HG03457 (cell line): Measurements from ENCODE around the gene PALLD.
"Not testable (repeated sequence)": the region's sequence is repeated elsewhere in the genome, so short reads cannot be mapped to it uniquely, and the experiment has no call there.

ENCODE experiments used
- ATAC-seq: cut with Tn5 transposase; IDR thresholded peaks from one replicate; pipeline ENCODE4 v1.9.1; 2021; ENCODE audit warnings: moderate number of reproducible peaks; ENCODE audit not compliant: unreplicated experiment

Gene PALLD

GRCh38 chr4:168490711-168491110 is 6.1 kb upstream of the PALLD start:
- no peak for ATAC-seq

- ATAC-seq = no peak
These were observed 5.3 kb upstream of the PALLD start for GRCh38 chr4:168491563-168491962.

- no peak for ATAC-seq
These were observed 1.4 kb downstream of the PALLD start for GRCh38 chr4:168498251-168498650.

GRCh38 chr4:168499241-168499640 is 2.4 kb downstream of the PALLD start:
- no peak for ATAC-seq

DNA sequence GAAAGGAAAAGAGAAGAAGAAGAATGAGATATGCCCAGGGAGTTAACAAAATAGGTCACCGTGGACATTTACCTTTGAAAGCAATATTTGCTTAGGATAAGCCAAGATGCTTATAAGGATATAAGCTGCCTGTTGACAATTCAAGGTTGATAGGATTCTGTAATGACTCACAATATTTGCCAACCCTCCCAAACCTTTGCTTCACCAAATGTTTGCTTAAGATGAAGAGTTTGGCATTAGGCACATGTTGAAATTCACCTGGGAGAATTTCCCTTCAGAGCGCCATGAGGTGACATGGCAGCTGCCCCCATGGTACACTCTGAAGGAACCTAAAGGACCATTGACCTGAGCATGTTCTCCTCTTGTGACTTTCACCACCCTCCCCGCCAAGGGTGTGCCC is 4.6 kb downstream of the PALLD start:
- ATAC-seq = no peak

- ATAC-seq = no peak
These were observed 6.0 kb downstream of the PALLD start for GRCh38 chr4:168502861-168503260.

- ATAC-seq = no peak
These were observed 7.0 kb downstream of the PALLD start for GRCh38 chr4:168503652-168504362.

GRCh38 chr4:168504526-168504925 is 7.7 kb downstream of the PALLD start:
- ATAC-seq = no peak

DNA sequence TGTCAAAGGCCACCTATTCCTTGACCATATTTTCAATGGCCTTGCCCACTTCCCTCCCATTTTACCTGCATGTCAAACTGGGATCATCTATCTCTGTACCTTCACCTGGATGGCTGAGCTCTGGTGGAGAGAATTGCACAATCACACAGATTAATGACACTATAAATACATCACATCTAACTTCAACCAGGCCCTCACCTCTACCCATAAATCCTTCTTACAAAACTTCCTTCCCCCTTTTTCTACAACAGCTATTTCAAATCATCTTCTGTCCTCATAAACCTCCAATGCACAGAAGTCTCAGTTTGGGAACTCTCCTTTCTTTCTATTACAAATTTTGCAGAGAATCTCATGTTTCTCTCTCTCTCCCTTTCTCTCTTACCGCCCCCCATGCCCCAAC is 9.2 kb downstream of the PALLD start:
- no peak for ATAC-seq

DNA sequence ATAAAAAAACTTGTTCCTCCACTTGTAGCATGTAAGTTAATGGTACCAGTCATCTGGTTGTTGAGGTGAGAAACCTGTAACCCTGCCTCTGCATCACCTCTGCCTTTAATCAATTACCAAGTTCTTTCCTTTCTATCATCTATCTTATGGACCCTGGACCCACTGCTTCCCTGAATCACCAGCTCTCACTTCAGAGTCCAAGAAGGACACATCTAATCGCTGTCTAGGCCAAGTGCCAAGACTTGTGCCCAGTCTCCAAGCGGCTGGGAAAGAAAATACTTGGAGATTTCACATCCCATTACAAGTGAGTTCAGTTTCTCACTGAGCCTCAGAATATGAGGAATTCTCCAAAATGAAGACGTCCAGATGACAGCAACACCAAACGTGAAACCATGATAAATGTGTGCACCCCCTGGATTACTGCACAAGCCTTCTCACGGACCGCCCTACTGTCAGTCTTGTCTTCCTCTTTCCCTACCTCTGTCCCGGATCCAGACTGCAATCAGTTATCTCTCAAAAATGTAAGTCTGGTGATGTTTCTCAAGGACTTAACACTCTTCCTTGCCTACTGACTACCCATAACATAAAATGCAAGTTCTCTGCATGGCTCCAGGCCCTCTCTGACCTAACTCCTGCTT is 10.4 kb downstream of the PALLD start:
- ATAC-seq = no peak

DNA sequence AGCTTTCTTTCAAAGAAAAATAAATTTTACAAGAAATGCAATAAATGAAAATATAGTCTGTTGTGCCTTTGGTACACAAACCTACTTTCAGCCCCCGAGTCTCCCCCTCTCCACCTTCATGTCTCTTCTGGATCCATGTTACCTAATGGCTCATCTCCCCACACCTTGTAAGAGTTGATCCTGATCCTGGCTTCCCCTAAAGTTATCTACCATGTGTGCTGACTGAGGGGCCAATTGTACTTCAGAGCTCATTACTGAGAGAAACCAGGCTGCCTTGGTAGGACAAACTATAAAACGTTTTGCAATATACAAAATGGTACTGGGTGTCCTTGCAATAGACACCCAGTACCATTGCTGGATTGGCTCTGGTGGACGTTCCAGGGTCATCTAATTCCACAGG is 11.8 kb downstream of the PALLD start:
- ATAC-seq = no peak

GRCh38 chr4:168509786-168510185 is 12.9 kb downstream of the PALLD start:
- no peak for ATAC-seq

- ATAC-seq = no peak
These were observed 15.1 kb downstream of the PALLD start for GRCh38 chr4:168511780-168512489.

GRCh38 chr4:168513826-168514225 is 17.0 kb downstream of the PALLD start:
- not testable (repeated sequence) for ATAC-seq

DNA sequence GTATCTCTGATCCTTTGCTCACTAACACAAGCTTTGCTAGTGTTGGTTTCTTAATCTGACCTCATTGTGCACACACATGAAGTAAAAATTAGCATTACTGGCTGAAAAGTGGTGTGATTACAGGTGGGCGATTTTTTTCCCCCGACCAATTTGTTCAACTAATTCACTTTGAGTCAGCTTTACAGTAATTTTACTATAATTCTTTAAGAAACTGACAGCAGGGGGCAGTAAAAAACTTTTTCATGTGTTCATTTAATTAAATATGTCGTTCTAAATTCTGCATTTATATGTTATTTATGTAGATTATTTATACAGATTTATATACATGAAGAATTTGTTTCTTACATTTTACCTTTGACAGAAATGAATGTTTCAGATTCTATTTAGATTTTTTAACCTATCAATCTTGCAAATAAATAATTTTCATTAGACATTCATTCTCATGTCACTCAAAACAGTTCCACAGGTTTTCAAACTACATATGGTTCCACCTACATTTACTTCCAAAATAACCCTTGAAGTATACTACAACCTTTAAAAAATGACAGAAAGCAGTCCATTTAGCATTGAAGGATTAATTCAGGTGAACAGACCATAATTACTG is 17.5 kb downstream of the PALLD start:
- ATAC-seq = no peak

DNA sequence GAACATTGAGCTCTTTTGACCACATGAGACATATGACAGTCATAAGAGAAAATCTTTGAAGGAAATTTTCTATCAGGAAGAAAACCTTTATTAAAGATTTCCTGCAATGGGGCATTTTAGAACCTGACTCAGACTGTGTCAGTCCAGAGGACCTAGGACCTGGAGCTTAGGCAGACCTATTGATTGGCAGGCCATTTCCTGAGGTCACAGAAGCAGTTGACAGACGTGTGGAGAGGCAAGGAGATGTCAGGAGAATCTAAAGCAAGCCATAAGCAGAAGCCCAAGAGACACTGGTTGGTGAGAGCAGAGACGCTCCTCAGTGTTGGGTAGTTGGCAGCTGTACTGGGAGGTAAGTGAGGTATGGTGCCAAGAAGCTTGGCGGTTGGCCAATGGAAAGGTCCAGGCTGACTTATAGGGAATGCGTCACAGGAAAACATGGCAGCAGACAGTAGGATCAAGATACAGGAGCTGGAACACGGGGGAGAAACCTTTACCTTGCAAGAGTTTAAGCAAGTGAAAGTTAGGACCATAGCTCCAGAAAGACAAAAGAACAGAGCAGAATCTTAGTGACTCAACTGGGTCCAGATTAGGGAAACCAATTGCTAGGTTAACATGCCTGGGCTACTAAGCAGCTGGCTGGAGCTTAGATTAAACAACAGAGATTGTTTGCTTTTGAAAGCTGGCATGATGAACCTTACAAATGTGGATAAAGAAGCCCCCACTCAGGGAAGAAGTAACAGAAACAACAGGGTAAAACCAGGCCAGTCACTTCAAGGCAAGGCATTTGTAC is 18.6 kb downstream of the PALLD start:
- ATAC-seq = no peak

DNA sequence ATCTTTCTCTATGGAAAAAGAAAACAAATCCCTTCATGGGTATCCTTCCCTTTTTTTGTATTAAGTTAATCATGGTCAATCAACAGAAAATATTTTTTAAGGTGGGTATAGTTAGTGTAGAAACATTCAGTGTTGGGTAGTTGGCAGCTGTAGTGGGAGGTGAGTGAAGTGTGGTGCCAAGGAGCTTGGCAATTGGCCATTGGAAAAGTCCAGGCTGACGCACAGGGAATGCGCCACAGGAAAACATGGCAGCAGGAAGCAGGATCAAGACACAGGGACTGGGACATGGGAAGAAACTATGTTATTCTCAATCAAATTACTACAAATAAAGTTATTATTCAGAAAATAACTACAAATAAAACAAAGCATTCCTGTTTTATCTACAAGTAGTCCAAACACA is 20.0 kb downstream of the PALLD start:
- no peak for ATAC-seq

DNA sequence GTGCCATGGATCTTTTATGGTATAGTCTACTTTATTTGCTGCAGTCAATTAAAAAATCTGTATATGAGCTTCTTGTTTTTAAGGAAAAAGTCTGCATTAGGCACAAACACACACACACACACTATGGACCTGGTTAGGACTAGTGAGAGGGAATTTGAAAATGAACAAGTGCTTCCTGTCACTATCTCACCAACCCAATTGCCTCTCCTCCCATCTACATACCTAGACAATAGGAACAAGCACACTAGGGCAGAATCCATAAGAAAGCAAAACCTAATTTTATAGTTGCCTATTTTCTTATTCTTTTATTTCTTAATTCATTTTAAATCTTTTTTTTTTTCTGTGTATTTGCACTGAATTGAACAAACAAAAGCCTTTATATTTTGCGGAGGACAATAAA is 22.7 kb downstream of the PALLD start:
- no peak for ATAC-seq

DNA sequence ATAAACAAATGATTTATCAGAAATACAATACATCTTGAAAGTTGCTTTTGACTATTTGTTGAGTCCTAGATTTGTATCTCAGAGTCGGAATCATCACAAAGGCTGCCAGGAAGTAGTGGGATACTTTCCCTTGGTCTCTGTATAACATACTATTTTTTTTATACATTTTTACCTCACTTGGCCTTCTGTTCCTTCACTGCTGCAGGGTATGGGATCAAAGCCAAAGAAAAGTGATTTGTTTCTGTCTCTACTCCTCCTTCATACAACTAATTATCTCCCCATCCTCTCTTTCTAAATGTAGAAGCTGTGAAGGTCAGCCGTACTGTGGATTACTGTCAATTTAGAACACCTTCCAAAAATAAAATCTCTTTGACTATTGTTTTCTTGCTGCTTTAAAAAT is 24.9 kb downstream of the PALLD start:
- ATAC-seq = no peak

GRCh38 chr4:168522356-168522755 is 25.5 kb downstream of the PALLD start:
- no peak for ATAC-seq
